ENCODE measurements around the gene TATDN3.

Gene TATDN3

DNA sequence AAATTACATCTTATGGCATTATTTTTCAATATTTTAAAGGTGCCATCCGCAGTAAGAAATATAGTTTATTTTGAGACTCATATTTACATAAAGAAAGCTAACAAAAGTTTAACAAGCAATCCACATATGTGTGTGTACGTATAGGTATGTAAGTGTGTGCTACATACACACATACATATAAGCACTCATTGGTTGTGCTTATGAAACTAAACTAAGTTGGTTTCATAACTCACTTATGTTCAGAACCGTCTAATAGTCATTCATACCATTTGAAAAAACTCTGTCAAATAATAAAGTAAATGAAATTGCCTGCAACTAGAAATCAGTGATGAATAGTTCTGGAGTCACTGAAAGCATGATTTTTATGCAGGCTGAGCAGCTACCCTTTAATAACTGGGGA, 14.1 kb downstream of the TATDN3 start:
- Histone ChIP-seq H2AFZ (ENCODE audit: low read length) (no peak overlapping the region), H3K9me3 (ENCODE audit: insufficient read depth, low read depth, low read length) (no peaks in the 10 kb centered on the region), H3F3A (ENCODE audit: low read depth) (no peaks in the 10 kb centered on the region), H3K36me3 (ENCODE audit: insufficient read depth, low read length) (0 out of 2 replicates have a peak, but pooled peaks cover 3% of the 10 kb centered on the region), H3K79me2 (ENCODE audit: insufficient read depth, low read length) (no peaks in the 10 kb centered on the region), H3K9me2 (replicated peaks; ENCODE audit: low read depth, low read length) (no peaks in the 10 kb centered on the region), H3K4me1 (ENCODE audit: insufficient read depth, low read length, poor library complexity, severe bottlenecking) (no peaks in the 10 kb centered on the region), H3K9ac (ENCODE audit: low read depth, low read length, poor library complexity, severe bottlenecking) (no peak overlapping the region), H3K27me3 (ENCODE audit: insufficient read depth, low read length, poor library complexity, severe bottlenecking) (no peaks in the 10 kb centered on the region), H4K20me1 (ENCODE audit: insufficient read depth, low read length, poor library complexity, severe bottlenecking) (no peaks in the 10 kb centered on the region), H3K4me2 (ENCODE audit: low read depth, low read length, poor library complexity, severe bottlenecking) (no peak overlapping the region), H3K4me3 (ENCODE audit: low read length, poor library complexity, severe bottlenecking) (no peak overlapping the region)
- TF ChIP-seq, protein P1, sequence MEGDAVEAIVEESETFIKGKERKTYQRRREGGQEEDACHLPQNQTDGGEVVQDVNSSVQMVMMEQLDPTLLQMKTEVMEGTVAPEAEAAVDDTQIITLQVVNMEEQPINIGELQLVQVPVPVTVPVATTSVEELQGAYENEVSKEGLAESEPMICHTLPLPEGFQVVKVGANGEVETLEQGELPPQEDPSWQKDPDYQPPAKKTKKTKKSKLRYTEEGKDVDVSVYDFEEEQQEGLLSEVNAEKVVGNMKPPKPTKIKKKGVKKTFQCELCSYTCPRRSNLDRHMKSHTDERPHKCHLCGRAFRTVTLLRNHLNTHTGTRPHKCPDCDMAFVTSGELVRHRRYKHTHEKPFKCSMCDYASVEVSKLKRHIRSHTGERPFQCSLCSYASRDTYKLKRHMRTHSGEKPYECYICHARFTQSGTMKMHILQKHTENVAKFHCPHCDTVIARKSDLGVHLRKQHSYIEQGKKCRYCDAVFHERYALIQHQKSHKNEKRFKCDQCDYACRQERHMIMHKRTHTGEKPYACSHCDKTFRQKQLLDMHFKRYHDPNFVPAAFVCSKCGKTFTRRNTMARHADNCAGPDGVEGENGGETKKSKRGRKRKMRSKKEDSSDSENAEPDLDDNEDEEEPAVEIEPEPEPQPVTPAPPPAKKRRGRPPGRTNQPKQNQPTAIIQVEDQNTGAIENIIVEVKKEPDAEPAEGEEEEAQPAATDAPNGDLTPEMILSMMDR (conservative IDR thresholded peaks at IDR 0.05; ENCODE audit: low read length): no peak
- TF ChIP-seq EZH2phosphoT487 (IDR thresholded peaks at IDR 0.05; ENCODE audit: borderline replicate concordance): no peak

DNA sequence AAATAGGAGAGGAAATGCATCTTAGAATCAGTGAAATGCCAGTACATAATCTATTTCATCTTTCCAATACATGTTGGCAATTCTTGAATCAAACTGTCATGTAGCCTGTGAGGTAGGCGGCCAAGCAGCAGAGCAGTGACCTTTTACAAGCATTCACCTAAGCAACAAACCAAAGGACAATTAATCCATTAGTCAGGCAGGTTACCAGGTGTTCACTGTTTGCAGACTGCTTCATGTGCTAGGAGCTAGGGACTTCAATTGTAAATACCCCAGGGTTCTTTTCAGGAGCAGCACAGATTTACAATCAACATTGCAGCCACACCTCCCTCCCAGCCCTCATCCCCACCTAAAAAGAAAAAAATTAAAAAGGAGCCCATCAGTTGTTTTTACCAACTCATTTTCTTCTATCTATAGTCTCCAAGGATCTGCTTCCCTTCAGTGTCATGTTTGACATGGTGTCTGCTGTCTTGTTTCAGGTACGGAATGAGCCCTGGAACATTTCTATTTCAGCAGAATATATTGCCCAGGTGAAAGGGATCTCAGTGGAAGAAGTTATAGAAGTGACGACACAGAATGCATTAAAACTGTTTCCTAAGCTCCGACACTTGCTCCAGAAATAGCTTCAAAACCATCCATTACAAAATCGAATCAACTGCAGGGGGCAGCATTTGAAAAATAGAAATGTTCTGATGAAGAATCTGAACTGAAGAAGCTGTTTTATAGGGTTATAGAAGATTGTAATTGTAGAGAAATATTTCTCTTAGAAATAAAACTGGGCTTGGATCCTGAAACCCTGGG, 23.0 kb downstream of the TATDN3 start:
- H2AFZ ChIP-seq (ENCODE audit: low read length): no peak overlapping the region
- H3K4me2 ChIP-seq (ENCODE audit: low read depth, low read length, poor library complexity, severe bottlenecking): no peak overlapping the region
- no peaks in the 10 kb centered on the region for H3K27me3 ChIP-seq (ENCODE audit: insufficient read depth, low read length, poor library complexity, severe bottlenecking)
- H3K9ac ChIP-seq (ENCODE audit: low read depth, low read length, poor library complexity, severe bottlenecking): no peak overlapping the region
- no peak overlapping the region for H3K4me3 ChIP-seq (ENCODE audit: low read length, poor library complexity, severe bottlenecking)
- H3K36me3 ChIP-seq (ENCODE audit: insufficient read depth, low read length): no peaks in the 10 kb centered on the region
- H3K9me2 ChIP-seq (replicated peaks; ENCODE audit: low read depth, low read length): no peaks in the 10 kb centered on the region
- H4K20me1 ChIP-seq (ENCODE audit: insufficient read depth, low read length, poor library complexity, severe bottlenecking): no peaks in the 10 kb centered on the region
- H3K79me2 ChIP-seq (ENCODE audit: insufficient read depth, low read length): no peaks in the 10 kb centered on the region
- no peaks in the 10 kb centered on the region; the same call in 1 of the 2 replicates for H3F3A ChIP-seq (ENCODE audit: low read depth)
- H3K9me3 ChIP-seq (ENCODE audit: insufficient read depth, low read depth, low read length): no peaks in the 10 kb centered on the region
- H3K4me1 ChIP-seq (ENCODE audit: insufficient read depth, low read length, poor library complexity, severe bottlenecking): peaks cover 7% of the 10 kb centered on the region
- TF ChIP-seq, protein P1 (conservative IDR thresholded peaks at IDR 0.05; ENCODE audit: low read length): peak; percentile 71
- TF ChIP-seq EZH2phosphoT487 (IDR thresholded peaks at IDR 0.05; ENCODE audit: borderline replicate concordance): no peak

DNA sequence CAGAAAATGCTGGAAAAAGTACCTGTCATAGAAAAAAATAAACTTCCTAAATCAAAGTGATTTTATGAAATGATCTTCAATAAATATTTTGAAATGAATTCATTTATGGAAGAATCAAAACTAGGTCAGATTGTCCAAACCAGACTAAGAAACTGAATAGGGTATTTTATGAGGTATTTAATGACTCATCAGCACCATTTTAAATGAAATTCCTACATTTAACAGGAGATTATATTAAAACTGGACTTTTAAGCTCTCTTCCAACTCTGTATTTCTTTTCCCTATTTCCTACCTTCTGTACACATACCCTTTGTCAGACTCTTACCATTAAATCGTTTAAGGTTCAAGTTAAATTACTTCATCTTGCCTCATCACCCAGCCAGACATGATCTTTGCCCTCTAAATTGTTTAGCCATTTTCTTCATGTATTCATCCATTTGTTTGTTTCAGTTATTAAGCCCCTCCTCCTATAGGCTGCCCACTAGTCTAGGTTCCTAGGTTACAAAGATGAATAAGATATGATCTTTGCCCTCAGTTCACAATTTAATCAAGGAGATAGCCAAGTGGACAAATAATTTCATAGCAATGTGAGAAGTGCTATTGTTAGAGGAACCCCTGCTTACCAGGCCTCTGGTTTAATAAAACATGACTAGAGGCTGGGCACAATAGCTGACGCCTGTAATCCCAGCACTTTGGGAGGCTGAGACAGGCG, 25.0 kb downstream of the TATDN3 start:
- H3K9me2 ChIP-seq (replicated peaks; ENCODE audit: low read depth, low read length): no peaks in the 10 kb centered on the region
- H3K9me3 ChIP-seq (ENCODE audit: insufficient read depth, low read depth, low read length): no peaks in the 10 kb centered on the region
- H2AFZ ChIP-seq (ENCODE audit: low read length): no peak overlapping the region
- H3K79me2 ChIP-seq (ENCODE audit: insufficient read depth, low read length): no peaks in the 10 kb centered on the region
- peaks cover 22% of the 10 kb centered on the region for H3K4me1 ChIP-seq (ENCODE audit: insufficient read depth, low read length, poor library complexity, severe bottlenecking)
- no peak overlapping the region for H3K4me2 ChIP-seq (ENCODE audit: low read depth, low read length, poor library complexity, severe bottlenecking)
- H3K36me3 ChIP-seq (ENCODE audit: insufficient read depth, low read length): no peaks in the 10 kb centered on the region
- no peaks in the 10 kb centered on the region for H3K27me3 ChIP-seq (ENCODE audit: insufficient read depth, low read length, poor library complexity, severe bottlenecking)
- H4K20me1 ChIP-seq (ENCODE audit: insufficient read depth, low read length, poor library complexity, severe bottlenecking): no peaks in the 10 kb centered on the region
- H3K4me3 ChIP-seq (ENCODE audit: low read length, poor library complexity, severe bottlenecking): no peak overlapping the region
- H3F3A ChIP-seq (ENCODE audit: low read depth): no peaks in the 10 kb centered on the region; the same call in 1 of the 2 replicates
- H3K9ac ChIP-seq (ENCODE audit: low read depth, low read length, poor library complexity, severe bottlenecking): no peak overlapping the region
- no peak for TF ChIP-seq EZH2phosphoT487 (IDR thresholded peaks at IDR 0.05; ENCODE audit: borderline replicate concordance)
- TF ChIP-seq, protein P1 (conservative IDR thresholded peaks at IDR 0.05; ENCODE audit: low read length): no peak
